ENCODE measurements around the gene SDHAF2.

- TF ChIP-seq RFX5 (IDR thresholded peaks at IDR 0.05; ENCODE audit: low read depth, low read length), result no peak
- TF ChIP-seq CTCF (conservative IDR thresholded peaks at IDR 0.05; ENCODE audit: low read depth, low read length), result no peak
- TF ChIP-seq FOS (IDR thresholded peaks at IDR 0.05; ENCODE audit: low read depth, low read length), result no peak
- no peak for TF ChIP-seq MXI1 (IDR thresholded peaks at IDR 0.05; ENCODE audit: borderline replicate concordance, low read depth, low read length)
- no peak for TF ChIP-seq SMC3 (IDR thresholded peaks at IDR 0.05; ENCODE audit: low read depth, low read length)
Measured at GRCh38 chr11:61485080-61485479, 55.2 kb downstream of the SDHAF2 start.
